ENCODE results near the gene SORCS2. TPM values are rescaled to one million over a fixed set of nuclear protein-coding genes. Genes with fewer than 3 reads are reported as not detected.

SORCS2 gene
- total and polyA plus RNA-seq, 8 donors: 4.6 to 9.7 (median 7.2) TPM

GRCh38 chr4:7753931-7754465 lies 561.7 kb downstream of the SORCS2 start:
- no peaks in the 10 kb centered on the region for H3K9me3 ChIP-seq
- DNase-seq (no peak), ATAC-seq (no peak)
- intact Hi-C loops (cut with DNase I): no loop called here
- no peaks in the 10 kb centered on the region for H3K27me3 ChIP-seq
- no peak for TF ChIP-seq CTCF (IDR thresholded peaks at IDR 0.05)
- H3K36me3 ChIP-seq: no peaks in the 10 kb centered on the region
- no peak overlapping the region for H3K27ac ChIP-seq
- H3K4me1 ChIP-seq: peaks cover 0 to 6% of the 10 kb centered on the region in 2 donors
- no peak overlapping the region for H3K4me3 ChIP-seq

GRCh38 chr4:7754565-7755262 lies 562.4 kb downstream of the SORCS2 start:
- Histone ChIP-seq H3K4me1 (peaks cover 0 to 9% of the 10 kb centered on the region in 2 donors), H3K27ac (no peak overlapping the region)

GRCh38 chr4:7755561-7755960 lies 563.2 kb downstream of the SORCS2 start:
- peaks cover 0 to 6% of the 10 kb centered on the region in 2 donors for H3K4me1 ChIP-seq
- no peaks in the 10 kb centered on the region for H3K9me3 ChIP-seq
- no peak overlapping the region for H3K4me3 ChIP-seq
- peaks cover 0 to 4% of the 10 kb centered on the region in 2 donors for H3K36me3 ChIP-seq
- intact Hi-C loops (cut with DNase I): no loop called here
- H3K27ac ChIP-seq: no peak overlapping the region
- TF ChIP-seq CTCF (IDR thresholded peaks at IDR 0.05): no peak
- no peaks in the 10 kb centered on the region for H3K27me3 ChIP-seq
- ATAC-seq: no peak
- peak in 1 of 4 donors; percentile 63 for DNase-seq

More at GRCh38 chr4:7754565-7755262, 562.4 kb downstream of the SORCS2 start:
- H3K36me3 ChIP-seq: no peaks in the 10 kb centered on the region
- no peaks in the 10 kb centered on the region for H3K9me3 ChIP-seq
- no peak for ATAC-seq
- DNase-seq: peak in 1 of 4 donors; percentile 53
- TF ChIP-seq CTCF (IDR thresholded peaks at IDR 0.05): no peak
- H3K27me3 ChIP-seq: no peaks in the 10 kb centered on the region
- intact Hi-C loops (cut with DNase I): no loop called here
- H3K4me3 ChIP-seq: no peak overlapping the region

GRCh38 chr4:7756071-7756470 lies 563.7 kb downstream of the SORCS2 start:
- Histone ChIP-seq H3K36me3 (peaks cover 0 to 9% of the 10 kb centered on the region in 2 donors), H3K27me3 (no peaks in the 10 kb centered on the region), H3K9me3 (no peaks in the 10 kb centered on the region), H3K27ac (no peak overlapping the region), H3K4me1 (peaks cover 0 to 3% of the 10 kb centered on the region in 2 donors), H3K4me3 (no peak overlapping the region)
- intact Hi-C loops (cut with DNase I): no loop called here
- DNase-seq: peak in 1 of 4 donors; percentile 68
- TF ChIP-seq CTCF (IDR thresholded peaks at IDR 0.05): no peak
- no peak for ATAC-seq

GRCh38 chr4:7756561-7757355 lies 564.4 kb downstream of the SORCS2 start:
- peaks cover 0 to 3% of the 10 kb centered on the region in 2 donors for H3K4me1 ChIP-seq
- intact Hi-C loops (cut with DNase I): no loop called here
- peaks cover 0 to 15% of the 10 kb centered on the region in 2 donors for H3K36me3 ChIP-seq
- no peak for TF ChIP-seq CTCF (IDR thresholded peaks at IDR 0.05)
- H3K27me3 ChIP-seq: no peaks in the 10 kb centered on the region
- DNase-seq (peak in 1 of 4 donors; percentile 61), ATAC-seq (no peak)
- no peaks in the 10 kb centered on the region for H3K9me3 ChIP-seq
- H3K27ac ChIP-seq: no peak overlapping the region
- H3K4me3 ChIP-seq: no peak overlapping the region

Measured in left lung (tissue), 10 donors.